HG02840 (cell line): ENCODE data around the gene ACTL10.
"Not testable (repeated sequence)": the region's sequence is repeated elsewhere in the genome, so short reads cannot be mapped to it uniquely, and the experiment has no call there.

ENCODE experiments used
- ATAC-seq: cut with Tn5 transposase; IDR thresholded peaks from one replicate; pipeline ENCODE4 v1.9.1; 2021; ENCODE audit warnings: mild to moderate bottlenecking, moderate library complexity, moderate number of reproducible peaks; ENCODE audit not compliant: unreplicated experiment, low FRiP score

The ACTL10 gene

DNA sequence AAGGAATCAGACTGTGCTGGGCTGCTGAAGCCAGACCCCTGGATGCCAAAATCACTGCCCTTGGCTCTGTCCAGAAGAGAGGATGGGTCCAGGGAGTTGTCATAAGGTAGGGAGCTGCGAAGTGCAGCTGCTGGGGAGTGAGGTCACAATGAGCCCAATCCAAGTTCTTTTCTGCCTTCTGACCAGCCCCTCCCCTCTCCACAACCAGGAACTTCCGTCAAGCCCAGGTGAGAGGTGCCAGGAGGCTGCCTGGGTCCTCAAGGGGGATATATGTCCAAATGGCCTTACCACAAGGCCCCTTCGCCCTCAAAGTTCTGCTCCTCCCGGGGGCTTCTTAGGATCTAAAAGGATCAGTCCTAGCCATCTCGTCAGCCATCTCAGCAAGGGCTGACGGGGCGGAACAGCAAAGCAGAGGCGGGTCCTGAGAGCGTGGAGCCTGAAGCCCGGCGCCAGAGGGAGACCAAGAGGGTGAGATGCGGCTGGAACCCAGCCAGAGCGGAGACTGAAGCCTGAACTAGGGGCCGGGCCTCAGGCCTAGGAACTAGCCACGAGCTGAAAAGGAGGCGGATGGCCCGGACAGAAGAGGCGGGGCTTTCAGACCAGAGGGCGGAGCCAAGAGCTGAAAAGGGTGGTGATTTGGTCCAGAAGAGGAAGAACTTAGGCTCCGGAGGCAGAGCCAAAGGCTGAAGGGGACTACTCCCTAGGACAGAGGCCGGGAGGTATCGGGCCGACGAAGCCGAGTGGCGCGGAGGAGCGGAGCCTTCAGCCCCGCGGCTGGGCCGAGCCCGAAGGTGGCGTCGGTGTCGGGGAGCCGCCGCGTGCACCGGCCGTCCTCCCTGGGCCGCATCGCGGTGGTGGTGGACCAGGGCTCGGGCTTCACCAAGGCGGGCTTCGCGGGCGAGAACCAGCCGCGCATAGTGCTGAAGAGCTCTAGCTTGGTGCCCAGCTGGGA, at the start of gene ACTL10:
ACTL10 (plus strand) TSS at position 651 of the 952 bp plus-strand sequence. CDS start 555 bp downstream, outside the sequence.
- ATAC-seq, result peak; percentile 65

DNA sequence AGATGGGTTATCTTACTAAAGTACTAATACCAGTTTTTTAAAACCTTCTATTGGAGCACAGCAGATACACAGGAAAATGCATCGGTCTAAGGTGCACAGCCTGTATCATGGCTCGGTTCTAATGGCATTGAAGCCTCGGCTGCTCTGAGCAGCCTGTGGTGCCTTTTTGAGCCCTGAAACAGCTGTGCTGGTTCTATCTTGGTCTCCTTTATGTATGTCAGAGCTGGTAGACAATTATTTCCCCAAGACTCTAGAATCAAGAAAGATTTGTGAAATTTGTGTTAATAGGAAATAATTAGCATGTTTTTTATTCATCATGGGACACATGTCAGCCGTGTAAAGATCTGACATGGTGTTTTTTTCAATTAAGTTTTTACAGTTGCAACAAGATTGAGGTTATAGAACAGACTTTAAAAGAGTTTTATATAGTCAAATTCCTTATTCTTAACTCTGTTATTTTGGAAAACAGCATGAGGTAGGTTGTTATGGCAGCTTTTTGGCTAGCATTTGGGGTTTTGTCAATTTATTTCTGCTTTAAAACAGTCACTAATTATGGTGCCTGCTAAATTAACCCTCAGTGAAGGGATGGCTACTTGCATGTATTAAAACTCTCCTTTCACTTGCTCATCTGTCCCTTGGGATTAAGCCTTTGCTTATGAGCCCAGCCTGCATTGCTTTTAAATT, 44.9 kb upstream of the ACTL10 start:
- ATAC-seq, result no peak

DNA sequence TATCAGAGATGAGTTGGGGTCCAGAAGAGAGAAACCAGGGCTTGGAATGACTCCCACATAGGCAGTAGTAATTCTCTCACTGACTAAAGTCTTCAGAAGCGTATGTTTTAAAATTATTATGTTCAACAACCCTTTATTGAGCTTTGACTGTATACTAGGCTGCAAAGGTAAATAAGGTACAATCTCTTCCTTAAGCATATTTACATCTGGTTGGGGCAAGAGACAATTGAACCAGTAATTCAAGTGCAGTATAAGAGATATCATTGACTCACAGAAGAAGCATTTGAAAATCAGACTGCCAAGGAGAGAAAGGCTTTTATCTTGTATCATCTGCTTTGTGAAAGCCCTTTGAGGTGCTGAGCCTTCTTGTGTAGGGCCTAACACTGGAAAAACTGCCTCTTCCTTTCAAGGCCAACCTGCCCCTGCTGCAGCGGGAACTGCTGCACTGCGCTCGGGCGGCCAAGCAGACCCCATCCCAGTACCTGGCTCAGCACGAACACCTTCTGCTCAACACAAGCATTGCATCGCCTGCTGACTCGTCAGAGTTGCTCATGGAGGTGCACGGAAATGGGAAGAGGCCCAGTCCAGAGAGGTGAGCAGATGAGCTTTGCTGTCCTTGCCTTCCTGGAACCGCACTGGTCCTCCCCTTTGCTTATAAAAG, 43.9 kb upstream of the ACTL10 start:
- ATAC-seq, result no peak

DNA sequence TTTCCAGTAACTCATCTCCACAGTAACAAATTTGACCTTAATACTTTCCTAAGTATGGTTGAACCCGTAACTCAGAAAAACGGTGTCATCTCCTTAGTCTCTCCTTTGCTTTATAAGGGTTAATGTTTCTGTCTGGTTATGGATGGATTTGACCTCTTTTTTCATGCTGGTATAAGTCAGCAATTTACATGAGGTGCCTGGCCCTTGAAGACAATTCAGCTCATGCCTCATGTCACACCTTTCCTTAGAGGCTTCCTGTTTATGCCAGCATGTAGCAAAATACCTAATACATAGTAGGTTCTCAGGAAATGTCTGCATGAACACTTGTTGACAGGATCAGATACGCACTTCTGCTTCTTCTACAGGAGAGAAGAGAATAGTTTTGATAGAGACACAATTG, 42.3 kb upstream of the ACTL10 start:
- ATAC-seq, result no peak

DNA sequence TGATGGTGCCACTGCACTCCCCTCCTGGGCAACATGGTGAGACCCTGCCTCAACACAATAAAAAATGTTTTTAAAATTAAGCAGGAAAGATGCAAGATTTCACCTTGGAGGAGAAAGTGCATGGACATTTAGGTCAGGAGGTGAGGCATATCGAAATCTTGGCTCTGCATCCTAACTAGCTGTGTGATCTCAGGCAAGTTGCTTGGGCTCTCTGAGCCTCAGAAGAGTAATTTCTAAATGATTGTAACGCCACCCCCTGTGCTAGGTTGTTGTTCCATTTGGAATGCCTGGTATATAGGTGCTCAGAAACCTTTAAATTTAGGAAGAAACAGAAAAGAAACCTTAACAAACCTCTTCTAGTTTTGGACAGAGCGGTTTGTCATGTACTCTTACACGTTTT, 40.6 kb upstream of the ACTL10 start:
- no peak for ATAC-seq

DNA sequence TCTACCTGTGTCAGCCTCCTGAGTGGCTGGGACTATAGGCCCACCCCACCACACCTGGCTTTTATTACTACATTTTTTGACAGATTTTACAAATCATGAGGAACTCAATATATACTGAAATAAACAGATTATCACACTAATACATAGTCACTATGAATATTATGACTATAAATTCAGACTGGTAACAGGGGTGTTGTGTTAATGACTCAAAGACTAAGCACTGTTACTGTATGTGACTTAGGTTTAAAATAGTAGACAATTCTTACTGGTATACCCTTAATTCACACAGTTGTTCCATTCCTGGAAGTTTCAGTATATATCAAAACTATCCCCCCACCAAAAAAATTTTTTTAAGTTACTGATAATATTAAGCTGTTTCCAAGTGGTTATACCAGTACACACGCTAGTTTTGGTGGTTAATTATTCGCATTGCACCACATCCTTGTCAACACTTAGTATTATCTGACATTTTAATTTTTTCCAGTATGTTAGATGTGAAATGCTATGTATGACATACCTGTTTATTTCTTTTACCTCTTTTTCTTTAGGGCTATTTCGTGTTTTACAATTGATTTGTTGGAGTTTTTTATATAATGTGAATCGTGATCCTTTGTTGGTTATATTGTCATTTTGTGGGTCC, 39.0 kb upstream of the ACTL10 start:
- ATAC-seq, result no peak

DNA sequence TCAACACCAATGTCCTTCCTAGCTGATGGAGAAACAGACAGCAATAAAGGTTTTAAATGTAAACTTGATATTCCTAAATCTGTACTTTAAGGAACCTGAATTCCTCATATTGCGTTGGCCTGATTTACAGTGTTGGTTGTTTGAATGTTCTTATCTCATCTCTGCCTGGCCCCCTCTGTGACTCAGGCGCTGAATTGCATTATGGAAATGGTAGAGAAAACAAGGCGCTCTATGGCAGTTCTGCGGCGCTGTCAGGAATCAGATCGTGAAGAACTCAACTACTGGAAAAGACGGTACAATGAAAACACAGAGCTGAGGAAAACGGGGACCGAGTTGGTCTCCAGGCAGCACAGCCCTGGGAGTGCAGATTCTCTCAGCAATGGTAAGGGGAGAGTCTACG, 37.2 kb upstream of the ACTL10 start:
- ATAC-seq, result no peak

DNA sequence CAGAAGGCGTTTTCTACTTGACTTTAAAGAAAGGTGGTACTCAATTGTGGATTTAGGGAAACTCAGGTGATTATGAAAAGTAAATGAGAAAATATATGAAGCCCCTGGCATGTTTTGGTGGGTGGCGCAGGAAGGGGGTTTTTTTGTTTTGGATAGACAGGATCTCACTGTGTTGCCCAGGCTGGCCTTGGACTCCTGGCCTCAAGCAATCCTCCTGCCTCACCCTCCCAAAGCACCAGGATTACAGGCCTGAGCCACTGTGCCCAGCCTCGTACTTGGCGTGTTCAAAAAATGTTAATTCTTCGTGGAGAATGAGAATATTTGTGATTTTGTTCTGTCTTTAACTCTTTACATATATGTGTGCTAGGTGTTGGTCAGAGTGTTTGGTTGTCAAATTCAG, 36.8 kb upstream of the ACTL10 start:
- no peak for ATAC-seq

DNA sequence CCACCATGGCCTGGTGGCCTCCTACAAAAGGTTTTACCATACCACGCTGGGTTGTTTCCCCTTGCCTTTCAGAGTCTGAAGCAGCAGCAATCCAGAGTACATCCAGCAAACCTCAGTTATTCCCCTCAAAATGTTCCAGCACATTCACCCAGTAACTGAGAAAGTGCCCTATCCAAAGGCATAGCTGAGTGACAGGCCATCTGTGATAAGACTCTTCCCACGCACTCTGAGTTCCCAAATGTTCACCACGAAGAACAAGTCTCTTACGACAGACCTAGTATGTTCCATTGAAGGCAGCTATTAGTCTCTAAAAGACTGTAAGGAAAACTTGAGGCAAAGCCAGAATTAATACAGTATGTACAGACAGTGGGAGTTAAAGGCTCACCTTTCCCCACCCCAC, 36.2 kb upstream of the ACTL10 start:
- ATAC-seq, result no peak

DNA sequence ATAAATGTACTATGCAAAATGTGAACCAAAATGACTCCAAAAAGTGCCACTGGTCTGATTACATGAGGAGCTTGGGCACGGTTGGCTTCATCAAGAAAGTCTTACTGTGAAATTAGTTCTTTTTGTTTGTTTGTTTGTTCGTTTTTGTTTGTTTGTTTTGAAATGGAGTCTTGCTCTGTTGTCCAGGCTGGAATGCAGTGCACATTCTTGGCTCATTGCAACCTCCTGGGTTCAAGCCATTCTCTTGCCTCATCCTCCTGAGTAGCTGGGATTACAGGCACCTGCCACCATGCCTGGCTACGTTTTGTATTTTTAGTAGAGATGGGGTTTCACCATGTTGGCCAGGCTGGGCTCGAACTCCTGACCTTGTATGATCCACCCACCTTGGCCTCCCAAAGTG, 34.8 kb upstream of the ACTL10 start:
- not testable (repeated sequence) for ATAC-seq

DNA sequence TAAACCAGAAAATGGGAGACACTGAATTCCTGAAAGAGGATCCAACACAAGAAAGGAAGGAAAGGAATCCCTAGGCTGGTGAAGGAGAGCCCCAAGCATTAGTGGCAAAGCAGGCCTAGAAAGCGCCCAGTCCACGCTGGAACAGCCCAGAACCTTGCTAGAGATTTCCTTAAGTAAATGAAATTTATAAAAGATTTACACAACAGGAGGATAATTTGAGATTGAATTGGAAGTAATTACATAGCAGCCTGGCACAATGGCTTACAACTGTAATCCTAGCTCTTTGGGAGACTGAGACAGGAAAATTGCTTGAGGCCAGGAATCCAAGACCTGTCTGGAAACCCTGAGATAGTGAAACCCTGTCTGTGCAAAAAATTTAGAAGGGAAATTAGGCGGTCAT, 31.4 kb upstream of the ACTL10 start:
- no peak for ATAC-seq

DNA sequence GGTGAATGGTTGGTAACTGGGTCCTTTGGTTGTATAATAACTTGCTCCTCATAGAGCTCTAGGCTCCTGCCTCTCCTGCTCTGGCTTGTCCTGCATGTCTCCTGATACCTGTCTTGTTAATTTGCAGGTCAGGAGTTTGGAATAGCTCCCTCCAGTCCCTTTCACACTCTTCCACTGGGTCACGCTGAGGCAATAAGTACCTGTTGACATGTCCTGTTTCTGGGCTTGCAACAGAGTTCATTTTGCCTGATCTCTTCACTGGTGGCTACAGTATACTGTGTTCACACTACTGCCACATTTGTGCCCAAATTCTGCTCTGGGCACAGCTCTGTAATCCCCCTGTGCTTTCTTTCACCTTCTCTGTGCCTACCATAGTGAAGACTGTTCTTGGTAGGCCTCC, 30.0 kb upstream of the ACTL10 start:
- ATAC-seq, result no peak

DNA sequence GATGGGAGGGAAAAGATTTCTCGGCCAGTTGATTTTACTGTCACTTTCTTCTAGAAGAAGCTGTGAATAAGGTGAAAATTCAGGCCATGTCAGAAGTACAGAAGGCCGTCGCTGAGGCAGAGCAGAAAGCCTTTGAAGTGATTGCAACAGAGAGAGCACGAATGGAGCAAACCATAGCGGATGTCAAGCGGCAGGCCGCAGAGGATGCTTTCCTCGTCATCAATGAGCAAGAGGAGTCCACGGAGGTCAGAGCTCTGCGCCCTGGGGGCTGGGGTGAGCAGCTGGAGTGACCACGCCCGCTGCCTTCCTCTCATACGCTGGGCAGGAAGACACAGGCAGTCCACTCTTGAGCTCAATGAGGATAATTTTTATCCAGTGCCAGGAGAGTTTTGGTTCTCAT, 26.5 kb upstream of the ACTL10 start:
- no peak for ATAC-seq

DNA sequence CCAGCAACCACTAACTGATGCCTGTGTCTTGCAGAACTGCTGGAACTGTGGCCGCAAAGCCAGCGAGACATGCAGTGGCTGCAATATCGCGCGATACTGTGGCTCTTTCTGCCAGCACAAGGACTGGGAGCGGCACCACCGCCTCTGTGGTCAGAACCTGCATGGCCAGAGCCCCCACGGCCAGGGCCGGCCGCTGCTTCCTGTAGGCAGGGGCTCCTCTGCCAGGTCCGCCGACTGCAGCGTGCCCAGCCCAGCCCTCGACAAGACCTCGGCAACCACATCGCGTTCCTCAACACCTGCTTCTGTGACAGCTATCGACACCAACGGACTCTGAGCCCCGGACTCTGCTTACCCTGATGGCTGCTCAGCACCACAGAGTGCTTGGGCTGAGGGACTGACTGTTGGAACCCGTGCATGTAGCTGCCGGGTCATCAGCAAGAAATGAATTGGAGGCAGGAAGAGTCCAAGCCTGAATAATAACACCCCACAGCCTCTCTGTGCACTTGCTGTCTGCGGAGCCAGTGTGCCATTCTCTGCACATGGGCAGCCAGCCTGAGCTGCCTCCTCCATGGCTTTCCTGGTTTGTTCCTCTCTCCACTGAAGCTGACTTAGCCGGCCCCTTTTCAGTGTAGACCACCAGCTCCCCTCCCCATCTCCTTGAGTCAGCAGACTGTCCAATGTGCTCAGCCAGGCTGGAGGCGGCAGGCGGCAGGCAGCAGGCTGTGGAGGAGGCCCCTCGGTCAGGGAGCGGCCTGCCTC, 22.3 kb upstream of the ACTL10 start:
- ATAC-seq, result no peak

DNA sequence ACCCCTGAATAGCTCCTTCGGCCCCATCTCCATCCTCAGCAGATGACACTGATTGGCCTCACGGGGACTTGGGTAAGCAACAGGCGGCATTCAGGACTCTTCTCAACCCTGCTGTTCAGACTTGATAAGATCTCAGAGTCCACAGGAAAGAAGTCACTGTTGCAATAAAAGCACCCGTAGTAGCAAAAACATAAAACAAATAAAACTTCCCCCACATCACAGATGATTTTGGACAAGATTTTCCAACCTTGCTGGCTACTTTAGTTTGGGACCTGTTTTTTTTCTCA, 21.7 kb upstream of the ACTL10 start:
- ATAC-seq, result no peak

DNA sequence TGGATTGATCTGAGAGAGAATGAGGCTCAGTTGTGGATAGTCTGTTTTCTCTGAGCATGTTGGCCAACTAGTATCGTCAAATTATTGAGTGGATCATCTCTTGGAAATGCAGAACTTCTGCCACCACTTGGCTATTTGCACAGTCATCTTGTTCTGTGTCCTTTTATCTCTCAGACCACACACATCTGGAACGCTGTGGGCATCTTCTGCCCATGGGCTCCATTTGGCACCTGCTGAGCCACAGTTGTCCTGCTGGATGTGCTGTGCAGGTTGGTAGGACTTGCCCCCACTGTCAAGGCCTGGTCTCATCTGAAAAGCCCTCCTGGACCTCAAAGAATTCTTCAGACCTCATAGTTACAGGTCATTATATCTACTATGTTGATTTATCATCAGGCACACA, 21.3 kb upstream of the ACTL10 start:
- no peak for ATAC-seq

DNA sequence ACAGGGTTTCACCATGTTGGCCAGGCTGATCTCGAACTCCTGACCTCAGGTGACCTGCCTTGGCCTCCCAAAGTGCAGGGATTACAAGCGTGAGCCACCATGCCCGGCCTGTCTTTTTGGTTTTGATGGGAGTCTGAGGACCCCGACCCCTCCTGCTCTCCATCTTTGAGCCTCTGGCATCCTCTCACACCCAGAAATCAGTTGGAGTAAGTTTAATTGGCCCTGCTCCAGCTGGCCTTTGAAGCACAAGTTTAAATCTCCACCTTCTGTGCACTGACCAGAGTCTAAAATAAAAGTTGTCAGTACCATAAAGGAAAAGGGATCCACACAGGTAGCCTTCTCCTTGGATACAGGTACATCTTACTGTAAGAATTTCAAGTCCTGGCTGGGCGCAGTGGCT, 20.6 kb upstream of the ACTL10 start:
- no peak for ATAC-seq

DNA sequence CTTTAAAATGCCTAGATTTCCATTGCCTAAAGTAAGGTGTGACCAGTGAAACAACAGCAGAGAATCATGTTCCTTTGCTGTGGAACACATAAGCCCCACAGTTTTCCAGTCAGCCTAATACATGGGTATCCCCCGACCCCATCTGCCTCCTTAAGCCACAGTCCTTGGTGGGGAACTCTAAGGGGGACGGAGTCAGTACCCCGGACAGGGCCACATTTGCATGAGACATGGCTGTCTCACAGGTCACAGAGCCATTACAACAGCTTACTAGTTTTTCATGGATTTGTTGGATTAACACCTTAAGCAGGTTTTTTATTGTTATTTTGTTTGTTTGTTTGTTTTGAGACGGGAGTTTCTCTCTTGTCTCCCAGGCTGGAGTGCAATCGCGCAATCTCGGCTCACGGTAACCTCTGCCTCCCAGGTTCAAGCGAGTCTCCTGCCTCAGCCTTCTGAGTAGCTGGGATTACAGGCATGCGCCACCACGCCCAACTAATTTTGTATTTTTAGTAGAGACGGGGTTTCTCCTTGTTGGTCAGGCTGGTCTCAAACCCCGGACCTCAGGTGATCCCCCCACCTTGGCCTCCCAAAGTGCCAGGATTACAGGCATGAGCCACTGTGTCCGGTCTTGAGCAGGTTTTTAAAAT, 19.7 kb upstream of the ACTL10 start:
- ATAC-seq, result not testable (repeated sequence)

DNA sequence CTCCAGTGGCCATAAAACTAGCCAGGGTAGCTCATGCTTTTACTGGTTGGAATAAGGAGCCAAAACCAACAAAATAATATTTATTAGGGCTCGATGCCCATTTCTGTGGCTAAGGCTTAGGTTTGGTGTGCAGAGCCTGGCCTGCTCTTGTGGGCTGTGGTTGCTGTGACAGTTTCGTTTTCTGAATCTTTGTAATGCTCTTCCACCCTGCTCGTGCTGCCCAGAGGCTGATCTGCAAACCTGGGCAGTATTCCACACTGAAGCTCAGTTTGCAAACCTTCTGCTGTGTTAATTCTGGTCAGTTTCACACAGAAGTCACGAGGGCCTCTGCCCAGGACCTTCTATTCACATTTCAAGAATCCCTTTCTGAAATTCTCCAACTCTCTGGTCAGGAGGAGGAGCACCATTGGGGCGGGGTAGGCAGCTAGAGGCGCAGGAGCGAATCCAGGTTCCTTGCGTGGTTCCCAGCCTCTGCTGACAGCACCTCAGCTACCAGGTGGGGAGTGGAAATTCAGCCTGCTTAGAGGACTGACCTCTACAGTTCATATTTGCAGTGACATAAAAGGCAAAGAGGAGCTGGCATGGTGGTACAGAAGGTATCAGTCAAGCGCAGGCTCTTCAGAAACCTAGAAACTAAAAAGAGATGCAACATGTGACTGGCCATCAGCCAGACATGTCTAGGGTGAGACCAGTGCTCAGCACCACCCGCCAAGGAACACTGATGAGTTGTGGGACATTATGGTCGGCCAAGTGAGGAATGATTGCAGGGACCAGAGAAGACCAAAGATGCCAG, 18.9 kb upstream of the ACTL10 start:
- ATAC-seq, result no peak
